Activated naive CD8-positive, alpha-beta T cell (primary cell): Measurements from ENCODE around the gene PMEPA1.

Experiments used
- H3K27ac Mint-ChIP-seq: one replicate; pipeline ENCODE4 v1.8.0; 2021; ENCODE audit warnings: mixed read lengths
- H3K27me3 Mint-ChIP-seq: one replicate; pipeline ENCODE4 v1.8.0; 2021; ENCODE audit warnings: mixed read lengths
- H3K36me3 Mint-ChIP-seq: one replicate; pipeline ENCODE4 v1.8.0; 2021; ENCODE audit warnings: mixed read lengths
- H3K4me1 Mint-ChIP-seq: one replicate; pipeline ENCODE4 v1.8.0; 2021; ENCODE audit warnings: low read depth, mixed read lengths
- H3K4me3 Mint-ChIP-seq: one replicate; pipeline ENCODE4 v1.8.0; 2021; ENCODE audit warnings: mild to moderate bottlenecking, mixed read lengths
- H3K9me3 Mint-ChIP-seq: one replicate; pipeline ENCODE4 v1.8.0; 2021; ENCODE audit warnings: low read depth, mixed read lengths

PMEPA1 gene

GRCh38 chr20:57675773-57676172 lies 34.0 kb downstream of the PMEPA1 start:
- Mint-ChIP-seq H3K4me1 (peaks cover 33% of the 10 kb centered on the region), H3K9me3 (no peaks in the 10 kb centered on the region), H3K27ac (no peak overlapping the region), H3K27me3 (no peaks in the 10 kb centered on the region), H3K36me3 (peaks cover 4% of the 10 kb centered on the region), H3K4me3 (no peak overlapping the region)

- H3K27ac Mint-ChIP-seq = no peak overlapping the region
- no peaks in the 10 kb centered on the region for H3K27me3 Mint-ChIP-seq
- H3K36me3 Mint-ChIP-seq = peaks cover 4% of the 10 kb centered on the region
- H3K9me3 Mint-ChIP-seq = no peaks in the 10 kb centered on the region
- H3K4me3 Mint-ChIP-seq = no peak overlapping the region
- H3K4me1 Mint-ChIP-seq = peaks cover 24% of the 10 kb centered on the region
These were observed 36.8 kb downstream of the PMEPA1 start for GRCh38 chr20:57672953-57673575.

GRCh38 chr20:57672164-57672563 lies 37.7 kb downstream of the PMEPA1 start:
- Mint-ChIP-seq H3K27me3 (no peaks in the 10 kb centered on the region), H3K36me3 (peaks cover 2% of the 10 kb centered on the region), H3K4me1 (peaks cover 24% of the 10 kb centered on the region), H3K9me3 (no peaks in the 10 kb centered on the region), H3K27ac (no peak overlapping the region), H3K4me3 (no peak overlapping the region)

GRCh38 chr20:57671662-57672061 lies 38.2 kb downstream of the PMEPA1 start:
- H3K4me1 Mint-ChIP-seq = peaks cover 19% of the 10 kb centered on the region
- no peak overlapping the region for H3K27ac Mint-ChIP-seq

GRCh38 chr20:57671072-57671391 lies 38.8 kb downstream of the PMEPA1 start:
- Mint-ChIP-seq H3K27me3 (no peaks in the 10 kb centered on the region), H3K4me1 (peaks cover 19% of the 10 kb centered on the region), H3K9me3 (no peaks in the 10 kb centered on the region), H3K27ac (no peak overlapping the region), H3K36me3 (no peaks in the 10 kb centered on the region), H3K4me3 (no peak overlapping the region)

More at GRCh38 chr20:57671662-57672061, 38.2 kb downstream of the PMEPA1 start:
- Mint-ChIP-seq H3K36me3 (no peaks in the 10 kb centered on the region), H3K9me3 (no peaks in the 10 kb centered on the region), H3K27me3 (no peaks in the 10 kb centered on the region), H3K4me3 (no peak overlapping the region)

GRCh38 chr20:57670288-57671071 lies 39.3 kb downstream of the PMEPA1 start:
- H3K4me3 Mint-ChIP-seq = no peak overlapping the region
- no peak overlapping the region for H3K27ac Mint-ChIP-seq
- no peaks in the 10 kb centered on the region for H3K27me3 Mint-ChIP-seq
- H3K4me1 Mint-ChIP-seq = peaks cover 19% of the 10 kb centered on the region
- H3K36me3 Mint-ChIP-seq = no peaks in the 10 kb centered on the region
- H3K9me3 Mint-ChIP-seq = no peaks in the 10 kb centered on the region

GRCh38 chr20:57669632-57670031 lies 40.2 kb downstream of the PMEPA1 start:
- no peaks in the 10 kb centered on the region for H3K36me3 Mint-ChIP-seq
- H3K27me3 Mint-ChIP-seq = no peaks in the 10 kb centered on the region
- no peaks in the 10 kb centered on the region for H3K9me3 Mint-ChIP-seq
- H3K27ac Mint-ChIP-seq = no peak overlapping the region
- peaks cover 19% of the 10 kb centered on the region for H3K4me1 Mint-ChIP-seq
- no peak overlapping the region for H3K4me3 Mint-ChIP-seq

- H3K4me3 Mint-ChIP-seq = no peak overlapping the region
- no peak overlapping the region for H3K27ac Mint-ChIP-seq
- no peaks in the 10 kb centered on the region for H3K9me3 Mint-ChIP-seq
- H3K27me3 Mint-ChIP-seq = no peaks in the 10 kb centered on the region
- H3K4me1 Mint-ChIP-seq = peaks cover 15% of the 10 kb centered on the region
- no peaks in the 10 kb centered on the region for H3K36me3 Mint-ChIP-seq
These were observed 41.7 kb downstream of the PMEPA1 start for GRCh38 chr20:57667924-57668782.

GRCh38 chr20:57667388-57667787 lies 42.4 kb downstream of the PMEPA1 start:
- Mint-ChIP-seq H3K9me3 (no peaks in the 10 kb centered on the region), H3K36me3 (no peaks in the 10 kb centered on the region), H3K4me1 (peaks cover 15% of the 10 kb centered on the region), H3K4me3 (no peak overlapping the region), H3K27ac (no peak overlapping the region), H3K27me3 (no peaks in the 10 kb centered on the region)

GRCh38 chr20:57666834-57667157 lies 43.0 kb downstream of the PMEPA1 start:
- H3K27me3 Mint-ChIP-seq = no peaks in the 10 kb centered on the region
- no peak overlapping the region for H3K27ac Mint-ChIP-seq
- no peaks in the 10 kb centered on the region for H3K36me3 Mint-ChIP-seq
- peaks cover 12% of the 10 kb centered on the region for H3K4me1 Mint-ChIP-seq
- H3K4me3 Mint-ChIP-seq = no peak overlapping the region
- H3K9me3 Mint-ChIP-seq = no peaks in the 10 kb centered on the region

- no peaks in the 10 kb centered on the region for H3K9me3 Mint-ChIP-seq
- no peak overlapping the region for H3K27ac Mint-ChIP-seq
- H3K27me3 Mint-ChIP-seq = no peaks in the 10 kb centered on the region
- peaks cover 12% of the 10 kb centered on the region for H3K4me1 Mint-ChIP-seq
- no peaks in the 10 kb centered on the region for H3K36me3 Mint-ChIP-seq
- no peak overlapping the region for H3K4me3 Mint-ChIP-seq
These were observed 43.5 kb downstream of the PMEPA1 start for GRCh38 chr20:57666106-57666833.

GRCh38 chr20:57665589-57665971 lies 44.2 kb downstream of the PMEPA1 start:
- H3K36me3 Mint-ChIP-seq = no peaks in the 10 kb centered on the region
- peaks cover 12% of the 10 kb centered on the region for H3K4me1 Mint-ChIP-seq
- no peak overlapping the region for H3K27ac Mint-ChIP-seq
- H3K4me3 Mint-ChIP-seq = no peak overlapping the region
- no peaks in the 10 kb centered on the region for H3K9me3 Mint-ChIP-seq
- H3K27me3 Mint-ChIP-seq = no peaks in the 10 kb centered on the region

- Mint-ChIP-seq H3K9me3 (no peaks in the 10 kb centered on the region), H3K27ac (no peak overlapping the region), H3K36me3 (no peaks in the 10 kb centered on the region), H3K27me3 (no peaks in the 10 kb centered on the region), H3K4me3 (no peak overlapping the region), H3K4me1 (peaks cover 15% of the 10 kb centered on the region)
These were observed 44.8 kb downstream of the PMEPA1 start for GRCh38 chr20:57664924-57665588.

- H3K27ac Mint-ChIP-seq = no peak overlapping the region
- no peaks in the 10 kb centered on the region for H3K36me3 Mint-ChIP-seq
- no peaks in the 10 kb centered on the region for H3K9me3 Mint-ChIP-seq
- H3K4me3 Mint-ChIP-seq = no peak overlapping the region
- peaks cover 17% of the 10 kb centered on the region for H3K4me1 Mint-ChIP-seq
- H3K27me3 Mint-ChIP-seq = no peaks in the 10 kb centered on the region
These were observed 45.3 kb downstream of the PMEPA1 start for GRCh38 chr20:57664476-57664875.
